GM13977 (cell line): Measurements from ENCODE around the gene LYPD6.

Experiments used
- DNase-seq: peaks from one replicate; pipeline ENCODE4 v3.0.0; 2012; ENCODE audit warnings: low spot score
- CTCF ChIP-seq: IDR thresholded peaks from 2 replicates; pipeline ENCODE4 v1.5.1; 2012; ENCODE audit warnings: mild to moderate bottlenecking, control low read depth; ENCODE audit not compliant: insufficient read depth; ENCODE audit errors: extremely low read depth, missing control alignments
- in situ Hi-C: fragments of 300-500 bp; cut with MboI; formaldehyde crosslinking; loops from one replicate; pipeline ENCODE4 v1.12.0; 2022; ENCODE audit warnings: low sequenced_read_pairs, low pct_unique_long_range_greater_than_20kb, mixed read lengths, inconsistent platforms; ENCODE audit not compliant: unreplicated experiment

LYPD6 gene

GRCh38 chr2:149355716-149356422 is 25.5 kb downstream of the LYPD6 start:
- TF ChIP-seq CTCF = no peak
- DNase-seq = no peak
- in situ Hi-C loops = no loop called here

GRCh38 chr2:149357058-149357457 is 26.7 kb downstream of the LYPD6 start:
- no peak for DNase-seq
- no peak for TF ChIP-seq CTCF
- in situ Hi-C loops = no loop called here

GRCh38 chr2:149360106-149360505 is 29.7 kb downstream of the LYPD6 start:
- TF ChIP-seq CTCF = no peak
- DNase-seq = no peak
- in situ Hi-C loops = no loop called here

GRCh38 chr2:149363958-149364357 is 33.6 kb downstream of the LYPD6 start:
- no peak for DNase-seq
- no peak for TF ChIP-seq CTCF
- in situ Hi-C loops = no loop called here

- in situ Hi-C loops = no loop called here
- no peak for TF ChIP-seq CTCF
- no peak for DNase-seq
Observed at GRCh38 chr2:149364839-149365238, 34.5 kb downstream of the LYPD6 start.

- TF ChIP-seq CTCF = no peak
- DNase-seq = no peak
- in situ Hi-C loops = no loop called here
Observed at GRCh38 chr2:149365931-149366583, 35.7 kb downstream of the LYPD6 start.
